B cell (primary cell): ENCODE measurements around the gene PIGB. TPM values are rescaled to one million over a fixed set of nuclear protein-coding genes. Genes with fewer than 3 reads are reported as not detected.

Source experiments
- ATAC-seq: fragments of 200-7000 bp; cut with Tn5 transposase; one replicate; pipeline ENCODE4 v1.10.0; 2021; ENCODE audit warnings: low read depth, mild to moderate bottlenecking, moderate number of reproducible peaks, moderate library complexity
- CTCF ChIA-PET: fragments of 350-600 bp; sonication (Branson Sonifier 250); formaldehyde crosslinking; loops from one replicate; lab custom pipeline; 2021; ENCODE audit warnings: antibody characterized with exemption, inconsistent platforms; lab: Charles Lee
- POLR2A ChIA-PET: fragments of 350-600 bp; sonication (Branson Sonifier 250); formaldehyde crosslinking; loops from one replicate; lab custom pipeline; 2021; ENCODE audit warnings: antibody characterized with exemption; lab: Charles Lee
- DNase-seq: peaks from one replicate; pipeline ENCODE4 v3.0.0; 2013
- H2AFZ ChIP-seq: 2 replicates; pipeline ENCODE4 v1.6.1; 2012; ENCODE audit warnings: mild to moderate bottlenecking, low read depth, low read length; ENCODE audit not compliant: insufficient read depth, poor library complexity, severe bottlenecking
- H3K27ac ChIP-seq, 2 donors: 1 replicate in 1 of 2; 2 replicates in 1 of 2; pipeline ENCODE4 v1.5.1; 2012 to 2013; ENCODE audit warnings: low read length in 2 of 2, mild to moderate bottlenecking in 2 of 2, moderate library complexity in 1 of 2
- H3K27me3 ChIP-seq, 4 experiments: fragments of 200-600 bp in 1 of 4; sonication (generic) in 1 of 4; replicated peaks in 1 of 4; 1 replicate in 2 of 4; 2 replicates in 2 of 4; pipeline versions ENCODE4 v1.6.1 to v1.7.0; 2013 to 2016; ENCODE audit warnings: low read length in 3 of 4, mild to moderate bottlenecking in 2 of 4, mixed read lengths in 1 of 4, moderate library complexity in 1 of 4; ENCODE audit not compliant: insufficient read depth in 4 of 4, control insufficient read depth in 3 of 4; ENCODE audit errors: control extremely low read depth in 1 of 4
- H3K36me3 ChIP-seq, 2 experiments: replicated peaks in 1 of 2; 1 replicate in 1 of 2; 2 replicates in 1 of 2; pipeline versions ENCODE4 v1.6.1 to v1.7.1; 2013; ENCODE audit warnings: low read length in 1 of 2; ENCODE audit not compliant: insufficient read depth in 2 of 2, control insufficient read depth in 1 of 2; ENCODE audit errors: control extremely low read depth in 1 of 2, extremely low read depth in 1 of 2
- H3K4me1 ChIP-seq, 2 donors: fragments of 200-600 bp in 1 of 2; sonication (generic) in 1 of 2; 1 replicate in 1 of 2; 2 replicates in 1 of 2; pipeline versions ENCODE4 v1.5.1 to v1.6.1; 2013 to 2017; ENCODE audit warnings: low read length in 2 of 2; ENCODE audit not compliant: control insufficient read depth in 2 of 2, insufficient read depth in 2 of 2
- H3K4me2 ChIP-seq: replicated peaks from 2 replicates; pipeline ENCODE3; 2012; ENCODE audit warnings: mild to moderate bottlenecking, low read depth, low read length; ENCODE audit not compliant: poor library complexity, severe bottlenecking
- H3K4me3 ChIP-seq, 5 experiments: fragments of 200-600 bp in 1 of 5; sonication (generic) in 1 of 5; 1 replicate in 3 of 5; 2 replicates in 2 of 5; pipeline versions ENCODE4 v1.5.1 to v1.7.0; 2011 to 2016; ENCODE audit warnings: low read length in 4 of 5, mild to moderate bottlenecking in 4 of 5, low read depth in 2 of 5, control low read depth in 1 of 5, moderate library complexity in 1 of 5; ENCODE audit not compliant: insufficient read depth in 1 of 5; ENCODE audit errors: control extremely low read depth in 1 of 5, extremely low read depth in 1 of 5
- H3K79me2 ChIP-seq: fragments of 200-600 bp; sonication (generic); one replicate; pipeline ENCODE4 v1.6.0; 2016; ENCODE audit warnings: low read length; ENCODE audit not compliant: control insufficient read depth, insufficient read depth
- H3K9ac ChIP-seq: fragments of 200-600 bp; sonication (generic); 2 replicates; pipeline ENCODE4 v1.6.1; 2017; ENCODE audit warnings: mild to moderate bottlenecking, low read length, moderate library complexity
- H3K9me3 ChIP-seq, 3 donors: one replicate each; pipeline versions ENCODE4 v1.6.1 to v1.7.1; 2013; ENCODE audit warnings: low read length in 2 of 3; ENCODE audit not compliant: control insufficient read depth in 2 of 3, insufficient read depth in 1 of 3; ENCODE audit errors: control extremely low read depth in 1 of 3
- H4K20me1 ChIP-seq: 2 replicates; pipeline ENCODE4 v1.6.0; 2012; ENCODE audit warnings: mild to moderate bottlenecking, low read length; ENCODE audit not compliant: insufficient read depth, control insufficient read depth, poor library complexity, severe bottlenecking
- H3K27ac Mint-ChIP-seq: one replicate; pipeline ENCODE4 v1.8.0; 2021; ENCODE audit warnings: mixed read lengths
- H3K27me3 Mint-ChIP-seq: one replicate; pipeline ENCODE4 v1.8.0; 2021; ENCODE audit warnings: mixed read lengths
- H3K4me1 Mint-ChIP-seq: one replicate; pipeline ENCODE4 v1.8.0; 2021; ENCODE audit warnings: mixed read lengths
- H3K4me3 Mint-ChIP-seq: one replicate; pipeline ENCODE4 v1.8.0; 2021; ENCODE audit warnings: mixed read lengths
- H3K9me3 Mint-ChIP-seq: one replicate; pipeline ENCODE4 v1.8.0; 2022; ENCODE audit warnings: mixed read lengths; ENCODE audit not compliant: insufficient read depth
- CTCF ChIP-seq: fragments of 200-600 bp; IDR thresholded peaks from one replicate; pipeline ENCODE4 v1.8.0; 2022; ENCODE audit warnings: antibody characterized with exemption, mild to moderate bottlenecking
- EZH2 ChIP-seq: IDR thresholded peaks from 2 replicates; pipeline ENCODE4 v1.6.1; 2012; ENCODE audit warnings: borderline replicate concordance, low read depth, mild to moderate bottlenecking, moderate library complexity, low read length; ENCODE audit not compliant: insufficient read depth, poor library complexity, severe bottlenecking
- WGBS: methylation state at CpG from one replicate; pipeline ENCODE4 v1.1.5; 2013; ENCODE audit warnings: missing lambda C conversion rate; ENCODE audit not compliant: insufficient coverage; 5-methylcytosine and 5-hydroxymethylcytosine counted together
- intact Hi-C: fragments of 100-400 bp; cut with micrococcal nuclease; formaldehyde crosslinking; loops from one replicate; pipeline ENCODE4 v1.10.0; 2022
- polyA minus RNA-seq: library from RNA; depleted of rRNA, polyadenylated mRNA; stranded (reverse); fragments of >200 nt; gene quantifications from 2 replicates; pipeline ENCODE4 v1.2.3, GENCODE V29; 2012
- polyA plus RNA-seq: library from polyadenylated mRNA; depleted of rRNA; stranded (reverse); fragments of >200 nt; gene quantifications from 2 replicates; pipeline ENCODE4 v1.2.3, GENCODE V29; 2012
- total RNA-seq, 2 donors: library from RNA; stranded (reverse); fragments of 120-200 nt in 1 of 2; gene quantifications; 1 replicate in 1 of 2; 2 replicates in 1 of 2; pipeline versions ENCODE4 v1.2.3 to v1.2.4, GENCODE V29; 2013 to 2022

Gene PIGB
- total RNA-seq, result 39.2 and 41.7 TPM in 2 replicates
- total RNA-seq (2013), result 45.0 TPM
- 21.1 and 28.8 TPM in 2 replicates for polyA plus RNA-seq
- 40.4 and 50.0 TPM in 2 replicates for polyA minus RNA-seq

GRCh38 chr15:55318588-55319494 lies at the start of gene PIGB, which contains the start of gene PIGBOS1:
Gene PIGB (plus strand): TSS chr15:55319222. CDS start chr15:55319251, 29 bp downstream.
Gene PIGBOS1 (minus strand): TSS chr15:55319123. CDS start chr15:55317792, 1,331 bp downstream.
- Histone ChIP-seq H3K4me3 (peak within 1 kb of the TSS; percentile 81 to 96 (median 89)), H3K27ac (peak within 1 kb of the TSS; percentile 96 to 98), H3K36me3 (no peaks in the 10 kb centered on the region), H3K4me2 (peak within 1 kb of the TSS; percentile 81), H3K79me2 (peaks cover 63% of the 10 kb centered on the region), H3K4me1 (peaks cover 28 to 40% of the 10 kb centered on the region in 2 donors), H3K9me3 (no peaks in the 10 kb centered on the region), H3K27me3 (no peaks in the 10 kb centered on the region), H2AFZ (peak within 1 kb of the TSS; percentile 73), H3K9ac (peak within 1 kb of the TSS; percentile 91), H4K20me1 (no peaks in the 10 kb centered on the region)
- DNase-seq, result peak; percentile 96
- Mint-ChIP-seq H3K4me1 (peaks cover 62% of the 10 kb centered on the region), H3K9me3 (no peaks in the 10 kb centered on the region), H3K27me3 (no peaks in the 10 kb centered on the region), H3K4me3 (peak within 1 kb of the TSS; percentile 100), H3K27ac (peak within 1 kb of the TSS; percentile 100)
- ChIA-PET POLR2A (interaction anchor here (0.6 to 1.8 kb wide), 10 partner anchors 8 to 179 kb away, joined by 3 to 12 read pairs (median 3); partner anchors contain the start of genes CCPG1, PIERCE2 and RSL24D1), CTCF (interaction anchor here (0.7 to 2.2 kb wide), 11 partner anchors 25 to 121 kb away, joined by 3 to 14 read pairs (median 4); partner anchors contain the start of genes CCPG1 and PIERCE2)
- under 1% methylated on average over 45 of the region's 49 CpGs for WGBS
- intact Hi-C loops, result loop anchor here (1.0 kb wide), 3 partner anchors 29 to 123 kb away; partner anchors contain the start of genes CCPG1, PIERCE2 and RSL24D1
- ATAC-seq, result peak; percentile 84
- TF ChIP-seq CTCF (no peak), EZH2 (no peak)
